ENCODE measurements around the gene KDM2A.

The KDM2A gene

GRCh38 chr11:67177399-67178281, 58.6 kb downstream of the KDM2A start:
- TF ChIP-seq CTCF (IDR thresholded peaks at IDR 0.05; ENCODE audit: borderline replicate concordance, extremely low read depth, low read length, poor library complexity, severe bottlenecking) (no peak), EZH2 (IDR thresholded peaks at IDR 0.05; ENCODE audit: borderline replicate concordance, low read depth, low read length, severe bottlenecking) (no peak)
- H3K9me3 ChIP-seq (ENCODE audit: insufficient read depth, low read length, severe bottlenecking): no peaks in the 10 kb centered on the region
- no peak overlapping the region for H3K4me3 ChIP-seq (ENCODE audit: low read depth in 1 of 2, low read length in 2 of 2)
- no peak overlapping the region for H3K9ac ChIP-seq (ENCODE audit: low read depth, low read length)
- H3K36me3 ChIP-seq (ENCODE audit: insufficient read depth, low read length): peaks cover 33% of the 10 kb centered on the region
- H3K27me3 ChIP-seq (ENCODE audit: insufficient read depth, low read length, poor library complexity): no peaks in the 10 kb centered on the region
- peaks cover 38% of the 10 kb centered on the region for H4K20me1 ChIP-seq (ENCODE audit: insufficient read depth, low read length)
- no peak for ATAC-seq (ENCODE audit: insufficient read depth, low read depth)
- H3K4me1 ChIP-seq (ENCODE audit: insufficient read depth, low read length): no peaks in the 10 kb centered on the region
- H3K4me2 ChIP-seq (ENCODE audit: insufficient read depth, low read length): no peak overlapping the region
- no peak overlapping the region for H2AFZ ChIP-seq (ENCODE audit: low read depth, low read length)
- peaks cover 63% of the 10 kb centered on the region for H3K79me2 ChIP-seq (ENCODE audit: insufficient read depth, low read length)
- H3K27ac ChIP-seq (ENCODE audit: low read length): no peak overlapping the region
- DNase-seq: no peak

- Histone ChIP-seq H3K27ac (ENCODE audit: low read length) (no peak overlapping the region), H4K20me1 (ENCODE audit: insufficient read depth, low read length) (peaks cover 33% of the 10 kb centered on the region), H3K4me3 (ENCODE audit: low read depth in 1 of 2, low read length in 2 of 2) (no peak overlapping the region), H3K79me2 (ENCODE audit: insufficient read depth, low read length) (peaks cover 55% of the 10 kb centered on the region), H3K9me3 (ENCODE audit: insufficient read depth, low read length, severe bottlenecking) (no peaks in the 10 kb centered on the region), H3K27me3 (ENCODE audit: insufficient read depth, low read length, poor library complexity) (no peaks in the 10 kb centered on the region), H3K4me2 (ENCODE audit: insufficient read depth, low read length) (no peak overlapping the region), H3K36me3 (ENCODE audit: insufficient read depth, low read length) (peaks cover 41% of the 10 kb centered on the region), H3K4me1 (ENCODE audit: insufficient read depth, low read length) (no peaks in the 10 kb centered on the region), H2AFZ (ENCODE audit: low read depth, low read length) (no peak overlapping the region), H3K9ac (ENCODE audit: low read depth, low read length) (no peak overlapping the region)
- DNase-seq (no peak), ATAC-seq (ENCODE audit: insufficient read depth, low read depth) (no peak)
- TF ChIP-seq EZH2 (IDR thresholded peaks at IDR 0.05; ENCODE audit: borderline replicate concordance, low read depth, low read length, severe bottlenecking) (no peak), CTCF (IDR thresholded peaks at IDR 0.05; ENCODE audit: borderline replicate concordance, extremely low read depth, low read length, poor library complexity, severe bottlenecking) (no peak)
These were observed 59.4 kb downstream of the KDM2A start for GRCh38 chr11:67178421-67178820.

- no peak for ATAC-seq (ENCODE audit: insufficient read depth, low read depth)
- H3K9me3 ChIP-seq (ENCODE audit: insufficient read depth, low read length, severe bottlenecking): no peaks in the 10 kb centered on the region
- TF ChIP-seq EZH2 (IDR thresholded peaks at IDR 0.05; ENCODE audit: borderline replicate concordance, low read depth, low read length, severe bottlenecking) (no peak), CTCF (IDR thresholded peaks at IDR 0.05; ENCODE audit: borderline replicate concordance, extremely low read depth, low read length, poor library complexity, severe bottlenecking) (no peak)
- H3K36me3 ChIP-seq (ENCODE audit: insufficient read depth, low read length): peaks cover 46% of the 10 kb centered on the region
- no peaks in the 10 kb centered on the region for H3K27me3 ChIP-seq (ENCODE audit: insufficient read depth, low read length, poor library complexity)
- peaks cover 30% of the 10 kb centered on the region for H4K20me1 ChIP-seq (ENCODE audit: insufficient read depth, low read length)
- H3K4me1 ChIP-seq (ENCODE audit: insufficient read depth, low read length): no peaks in the 10 kb centered on the region
- no peak overlapping the region for H3K9ac ChIP-seq (ENCODE audit: low read depth, low read length)
- no peak overlapping the region for H2AFZ ChIP-seq (ENCODE audit: low read depth, low read length)
- H3K4me3 ChIP-seq (ENCODE audit: low read depth in 1 of 2, low read length in 2 of 2): no peak overlapping the region
- H3K27ac ChIP-seq (ENCODE audit: low read length): no peak overlapping the region
- peaks cover 51% of the 10 kb centered on the region for H3K79me2 ChIP-seq (ENCODE audit: insufficient read depth, low read length)
- no peak overlapping the region for H3K4me2 ChIP-seq (ENCODE audit: insufficient read depth, low read length)
- no peak for DNase-seq
These were observed 59.8 kb downstream of the KDM2A start for GRCh38 chr11:67178878-67179277.
